H1 (cell line): ENCODE results near the gene EIF4E2. TPM values are rescaled to one million over a fixed set of nuclear protein-coding genes. Genes with fewer than 3 reads are reported as not detected.
A peak's percentile ranks its signal among the peaks of the same experiment; 100 is the strongest.

Experiments used
- CTCF ChIA-PET: fragments of 300-600 bp; sonication (Branson Sonifier 250); formaldehyde crosslinking; loops from one replicate; lab custom pipeline; 2021; ENCODE audit not compliant: partially characterized antibody; lab: Charles Lee
- POLR2A ChIA-PET: fragments of 300-600 bp; sonication (Branson Sonifier 250); formaldehyde crosslinking; loops from one replicate; lab custom pipeline; 2021; ENCODE audit warnings: inconsistent platforms; ENCODE audit not compliant: partially characterized antibody; lab: Charles Lee
- DNase-seq, 2 experiments: peaks; one replicate each; pipeline versions ENCODE4 v3.0.0 to v3.0.0-alpha.2; 2010 to 2022; ENCODE audit warnings: low spot score in 2 of 2, low read depth in 1 of 2, mixed read lengths in 1 of 2
- FAIRE-seq: peaks from 2 replicates; lab custom pipeline; 2011; peaks lifted over from hg19 to GRCh38; lab: Jason Lieb, UNC
- H2AFZ ChIP-seq: 2 replicates; pipeline ENCODE4 v1.8.1; 2012; ENCODE audit warnings: low read length, inconsistent platforms
- H2AK5ac ChIP-seq: 2 replicates; pipeline ENCODE4 v1.6.1; 2013; ENCODE audit warnings: low read depth, low read length
- H2BK120ac ChIP-seq: replicated peaks from 2 replicates; pipeline ENCODE3; 2013; ENCODE audit warnings: low read depth, low read length, inconsistent platforms
- H2BK12ac ChIP-seq: 2 replicates; pipeline ENCODE4 v1.6.1; 2013; ENCODE audit warnings: low read depth, low read length
- H2BK15ac ChIP-seq: 2 replicates; pipeline ENCODE4 v1.6.1; 2013; ENCODE audit warnings: low read length
- H2BK20ac ChIP-seq: 2 replicates; pipeline ENCODE4 v1.6.1; 2013; ENCODE audit warnings: low read length
- H2BK5ac ChIP-seq: 2 replicates; pipeline ENCODE4 v1.6.1; 2013; ENCODE audit warnings: low read depth, low read length
- H3K14ac ChIP-seq: 2 replicates; pipeline ENCODE4 v1.6.1; 2013; ENCODE audit warnings: inconsistent platforms; ENCODE audit not compliant: insufficient read length
- H3K18ac ChIP-seq: 2 replicates; pipeline ENCODE4 v1.6.1; 2013; ENCODE audit warnings: low read length; ENCODE audit errors: extremely low read depth
- H3K23ac ChIP-seq: 2 replicates; pipeline ENCODE4 v1.6.1; 2013; ENCODE audit warnings: inconsistent platforms; ENCODE audit not compliant: insufficient read length
- H3K23me2 ChIP-seq: 2 replicates; pipeline ENCODE4 v1.6.1; 2013; ENCODE audit warnings: low read depth, low read length
- H3K27ac ChIP-seq: 2 replicates; pipeline ENCODE4 v1.6.1; 2011; ENCODE audit warnings: low read depth, low read length, inconsistent platforms
- H3K27me3 ChIP-seq, 4 experiments: replicated peaks in 1 of 4; 1 replicate in 1 of 4; 2 replicates in 3 of 4; pipeline versions ENCODE4 v1.6.1 to v1.8.1; 2011 to 2013; ENCODE audit warnings: low read length in 3 of 4, mild to moderate bottlenecking in 3 of 4, inconsistent platforms in 2 of 4, mixed read lengths in 2 of 4, moderate library complexity in 1 of 4; ENCODE audit not compliant: control insufficient read depth in 3 of 4, insufficient read depth in 3 of 4; ENCODE audit errors: extremely low read depth in 1 of 4
- H3K36me3 ChIP-seq, 4 experiments: 2 replicates each; pipeline versions ENCODE4 v1.6.1 to v1.8.1; 2011 to 2013; ENCODE audit warnings: mild to moderate bottlenecking in 4 of 4, low read length in 3 of 4, moderate library complexity in 2 of 4, control low read depth in 1 of 4, inconsistent platforms in 1 of 4; ENCODE audit not compliant: insufficient read depth in 4 of 4, control insufficient read depth in 2 of 4
- H3K4ac ChIP-seq: replicated peaks from 2 replicates; pipeline ENCODE3; 2013; ENCODE audit warnings: low read length, low read depth, mixed read lengths, inconsistent platforms; ENCODE audit not compliant: insufficient read length
- H3K4me1 ChIP-seq, 4 experiments: replicated peaks in 1 of 4; 1 replicate in 1 of 4; 2 replicates in 3 of 4; pipeline versions ENCODE4 v1.6.1 to v1.8.1; 2011 to 2013; ENCODE audit warnings: low read length in 3 of 4, inconsistent platforms in 2 of 4, mixed read lengths in 1 of 4; ENCODE audit not compliant: insufficient read depth in 4 of 4, control insufficient read depth in 3 of 4
- H3K4me2 ChIP-seq, 2 experiments: 2 replicates each; pipeline versions ENCODE4 v1.6.1 to v1.8.1; 2011 to 2013; ENCODE audit warnings: low read depth in 2 of 2, low read length in 2 of 2, control low read depth in 1 of 2, inconsistent platforms in 1 of 2, mild to moderate bottlenecking in 1 of 2; ENCODE audit not compliant: insufficient read depth in 1 of 2
- H3K4me3 ChIP-seq, 4 experiments: fragments of 200-600, 300-600 bp in 1 of 4; sonication (generic), shearing (Covaris generic), sonication (Bioruptor Twin) in 1 of 4; 2 replicates each; pipeline versions ENCODE4 v1.5.1 to v1.8.1; 2011 to 2016; ENCODE audit warnings: low read length in 4 of 4, low read depth in 3 of 4, control low read depth in 2 of 4, inconsistent platforms in 2 of 4, mild to moderate bottlenecking in 2 of 4, mixed read lengths in 1 of 4, moderate library complexity in 1 of 4; ENCODE audit not compliant: insufficient read depth in 2 of 4; ENCODE audit errors: extremely low read depth in 1 of 4
- H3K56ac ChIP-seq: replicated peaks from 2 replicates; pipeline ENCODE3; 2013; ENCODE audit warnings: low read depth, mild to moderate bottlenecking, mixed read lengths, low read length, inconsistent platforms; ENCODE audit not compliant: insufficient read length
- H3K79me1 ChIP-seq: 2 replicates; pipeline ENCODE4 v1.6.1; 2013; ENCODE audit warnings: low read depth, low read length, control low read depth
- H3K79me2 ChIP-seq, 2 experiments: 2 replicates each; pipeline versions ENCODE4 v1.6.1 to v1.8.1; 2012 to 2013; ENCODE audit warnings: low read length in 2 of 2, mild to moderate bottlenecking in 2 of 2, inconsistent platforms in 1 of 2; ENCODE audit not compliant: insufficient read depth in 2 of 2, control insufficient read depth in 1 of 2
- H3K9ac ChIP-seq, 4 experiments: replicated peaks in 1 of 4; 1 replicate in 1 of 4; 2 replicates in 3 of 4; pipeline versions ENCODE4 v1.6.1 to v1.8.1; 2011 to 2013; ENCODE audit warnings: low read depth in 3 of 4, low read length in 3 of 4, control low read depth in 2 of 4, mild to moderate bottlenecking in 2 of 4, moderate library complexity in 2 of 4, inconsistent platforms in 1 of 4; ENCODE audit errors: extremely low read depth in 1 of 4
- H3K9me3 ChIP-seq, 2 experiments: 2 replicates each; pipeline versions ENCODE4 v1.6.1 to v1.8.1; 2012 to 2013; ENCODE audit warnings: mild to moderate bottlenecking in 2 of 2, moderate library complexity in 2 of 2, control low read depth in 1 of 2, inconsistent platforms in 1 of 2, low read depth in 1 of 2, low read length in 1 of 2, mixed read lengths in 1 of 2; ENCODE audit not compliant: insufficient read depth in 2 of 2
- H4K20me1 ChIP-seq, 2 experiments: replicated peaks in 1 of 2; 2 replicates each; pipeline versions ENCODE3 to v1.8.1; 2011 to 2013; ENCODE audit warnings: inconsistent platforms in 2 of 2, low read length in 2 of 2, mild to moderate bottlenecking in 1 of 2; ENCODE audit not compliant: insufficient read depth in 2 of 2, control insufficient read depth in 1 of 2
- H4K5ac ChIP-seq: 2 replicates; pipeline ENCODE4 v1.6.1; 2013; ENCODE audit warnings: low read length, low read depth, mixed read lengths, inconsistent platforms; ENCODE audit not compliant: insufficient read length
- H4K8ac ChIP-seq: 2 replicates; pipeline ENCODE4 v1.8.0; 2013; ENCODE audit warnings: mild to moderate bottlenecking, moderate library complexity, low read length, inconsistent platforms; ENCODE audit not compliant: insufficient read depth; ENCODE audit errors: extremely low read depth
- H4K91ac ChIP-seq: replicated peaks from 2 replicates; pipeline ENCODE3; 2013; ENCODE audit warnings: low read length, mixed read lengths, inconsistent platforms; ENCODE audit not compliant: insufficient read length
- MAFK ChIP-seq: IDR thresholded peaks from 2 replicates; pipeline ENCODE4 v1.6.1; 2012; ENCODE audit warnings: low read depth, mild to moderate bottlenecking, improper control_type of control experiment, low read length
- SIRT6 ChIP-seq: IDR thresholded peaks from one replicate; pipeline ENCODE4 v1.7.1; 2012; ENCODE audit warnings: low read length, inconsistent platforms
- WGBS, 2 experiments: shearing (Covaris generic) in 1 of 2; methylation state at CpG; one replicate each; pipeline versions ENCODE4 v1.1.6 to v1.1.7; 2013 to 2015; ENCODE audit warnings: low lambda C conversion rate in 2 of 2, mixed read lengths in 2 of 2, inconsistent platforms in 1 of 2, low coverage in 1 of 2, missing lambda C conversion rate in 1 of 2; ENCODE audit not compliant: insufficient replicate concordance in 2 of 2, insufficient coverage in 1 of 2, insufficient read length in 1 of 2; ENCODE audit errors: extremely low coverage in 1 of 2, missing lambda C conversion rate in 1 of 2; 5-methylcytosine and 5-hydroxymethylcytosine counted together
- polyA plus RNA-seq, 7 experiments: library from polyadenylated mRNA; depleted of rRNA in 3 of 7; stranded (reverse) in 5 of 7; unstranded in 2 of 7; fragments of >200 nt in 5 of 7; fragments of 200-250 nt in 2 of 7; gene quantifications; 1 replicate in 5 of 7; 2 replicates in 1 of 7; 4 replicates in 1 of 7; pipeline versions ENCODE4 v1.2.1 to v1.2.3, GENCODE V29; 2011 to 2013; ENCODE audit warnings: missing spikeins in 2 of 7, mixed read lengths in 2 of 7
- total RNA-seq: library from RNA; stranded (reverse); fragmentation: NEBNext Ultra II Directional; extraction: Animal tissue kit (Norgen Biotek cat#: 25700); gene quantifications from 2 replicates; pipeline ENCODE4 v1.2.1, GENCODE V29; 2021

Gene EIF4E2
- total and polyA plus RNA-seq, 2 of the 8 experiments (the other 6 are each of a cell fraction or from before 2014, with no cell fraction given): 39.4 to 114 TPM

DNA sequence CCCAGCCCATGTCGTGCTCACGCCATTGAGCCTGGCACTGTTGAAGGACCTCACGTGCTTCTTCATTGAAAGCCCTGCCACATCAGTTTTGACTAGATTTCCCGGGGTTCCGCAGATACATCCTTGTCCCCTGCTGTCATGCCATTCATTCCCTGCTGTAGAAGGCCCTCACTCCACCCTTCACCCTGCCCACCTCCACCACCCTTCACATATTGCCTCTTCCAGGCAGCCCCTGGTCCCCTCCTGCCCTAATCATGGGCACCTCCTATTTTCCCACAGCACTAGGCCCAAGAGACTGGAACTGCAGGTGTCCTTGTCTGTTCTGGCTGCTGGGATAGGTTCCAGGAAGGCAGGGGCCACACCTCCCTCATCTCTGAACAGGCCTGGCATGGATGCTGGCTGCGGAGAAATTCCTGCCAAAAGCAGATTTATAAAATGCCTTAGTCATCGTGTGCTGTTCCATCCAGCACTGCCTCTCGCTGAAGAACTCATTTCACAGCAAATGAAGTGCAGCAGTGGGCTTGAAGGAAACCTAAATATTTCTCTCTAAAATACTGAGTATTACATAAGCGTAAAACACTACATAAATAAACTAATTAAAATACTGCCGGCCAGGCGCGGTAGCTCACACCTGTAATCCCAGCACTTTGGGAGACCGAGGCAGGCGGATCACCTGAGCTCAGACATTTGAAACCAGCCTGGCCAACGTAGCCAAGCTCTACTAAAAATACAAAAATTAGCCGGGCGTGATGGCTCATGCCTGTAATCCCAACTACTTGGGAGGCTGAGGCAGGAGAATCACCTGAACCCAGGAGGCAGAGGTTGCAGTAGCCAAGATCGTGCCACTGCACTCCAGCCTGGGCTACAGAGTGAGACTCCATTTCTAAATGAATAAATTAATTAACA is 38.4 kb downstream of the EIF4E2 start:
- Histone ChIP-seq H3K4me3 (no peak overlapping the region), H3K4me1 (peaks cover 0 to 9% (median 0%) of the 10 kb centered on the region in 4 experiments; a peak in 2 of 7 replicates), H3K23ac (no peak overlapping the region), H2AFZ (no peak overlapping the region), H3K27ac (no peak overlapping the region), H4K20me1 (peaks cover 0 to 1% of the 10 kb centered on the region in 2 experiments), H2BK20ac (0 out of 2 replicates have a peak overlapping the region, but pooled peaks have one; percentile 32), H2BK120ac (peak overlapping the region; percentile 60), H2BK12ac (peak overlapping the region; percentile 95)
- 0 out of 2 replicates have a peak, but pooled peaks have one; percentile 2 for TF ChIP-seq MAFK
- no peak for TF ChIP-seq SIRT6
- TF ChIP-seq, all 59 proteins: peak for 1
- Histone ChIP-seq H3K56ac (no peak overlapping the region), H4K91ac (peak overlapping the region; percentile 47), H3K4ac (no peak overlapping the region), H3K79me2 (no peaks in the 10 kb centered on the region), H3K79me1 (no peaks in the 10 kb centered on the region; the same call in none of the 2 replicates), H2BK15ac (peak overlapping the region; percentile 61), H2AK5ac (no peak overlapping the region; the same call in 1 of the 2 replicates), H3K18ac (no peak overlapping the region), H3K27me3 (no peaks in the 10 kb centered on the region), H3K23me2 (no peaks in the 10 kb centered on the region), H3K9me3 (no peaks in the 10 kb centered on the region), H3K36me3 (no peaks in the 10 kb centered on the region; a peak in 1 of 8 replicates), H3K4me2 (no peak overlapping the region), H3K14ac (no peak overlapping the region), H3K9ac (no peak overlapping the region), H4K8ac (no peak overlapping the region; the same call in 1 of the 2 replicates), H2BK5ac (peak overlapping the region; percentile 44; the same call in 1 of the 2 replicates), H4K5ac (no peak overlapping the region)
- WGBS, 2 experiments: 92% methylated on average over 18 of the region's 18 CpGs; no CpG with 5 or more reads in 1 of the 2 experiments
- FAIRE-seq (no peak), DNase-seq (no peak)
- ChIA-PET POLR2A (interaction anchor here (1.1 to 1.4 kb wide), 3 partner anchors 8 to 38 kb away, joined by 4 to 6 read pairs (median 5); no protein-coding TSS in a partner anchor), CTCF (no interaction called here)
